Gastroesophageal sphincter (tissue), 3 donors: ENCODE measurements around the gene NDUFS4.

Experiments used
- CTCF ChIP-seq, 4 experiments: fragments of 200-600 bp in 2 of 4; fragments of 450-650 bp in 2 of 4; sonication (generic) in 1 of 4; IDR thresholded peaks; one replicate each; pipeline ENCODE4 v1.5.1; 2017 to 2019; ENCODE audit warnings: antibody characterized with exemption in 4 of 4, mild to moderate bottlenecking in 2 of 4, moderate library complexity in 2 of 4
- POLR2A ChIP-seq, 2 donors: fragments of 450-650 bp; IDR thresholded peaks; one replicate each; pipeline ENCODE4 v1.6.1; 2017; ENCODE audit warnings: antibody characterized with exemption in 2 of 2, mild to moderate bottlenecking in 2 of 2, moderate library complexity in 1 of 2
- POLR2AphosphoS5 ChIP-seq: sonication (generic); formaldehyde crosslinking; IDR thresholded peaks from one replicate; pipeline ENCODE4 v1.6.1; 2017; ENCODE audit warnings: antibody characterized with exemption

- TF ChIP-seq POLR2A (IDR thresholded peaks at IDR 0.05) (no peak), CTCF (IDR thresholded peaks at IDR 0.05) (no peak), POLR2AphosphoS5 (no peak)
Measured at GRCh38 chr5:53556001-53556400, 4.4 kb upstream of the NDUFS4 start.
